ENCODE data around the gene GGCT. TPM values are rescaled to one million over a fixed set of nuclear protein-coding genes. Genes with fewer than 3 reads are reported as not detected.

Gene GGCT
- total and polyA plus RNA-seq, 12 donors = 18.6 to 67.8 (median 41.3) TPM

DNA sequence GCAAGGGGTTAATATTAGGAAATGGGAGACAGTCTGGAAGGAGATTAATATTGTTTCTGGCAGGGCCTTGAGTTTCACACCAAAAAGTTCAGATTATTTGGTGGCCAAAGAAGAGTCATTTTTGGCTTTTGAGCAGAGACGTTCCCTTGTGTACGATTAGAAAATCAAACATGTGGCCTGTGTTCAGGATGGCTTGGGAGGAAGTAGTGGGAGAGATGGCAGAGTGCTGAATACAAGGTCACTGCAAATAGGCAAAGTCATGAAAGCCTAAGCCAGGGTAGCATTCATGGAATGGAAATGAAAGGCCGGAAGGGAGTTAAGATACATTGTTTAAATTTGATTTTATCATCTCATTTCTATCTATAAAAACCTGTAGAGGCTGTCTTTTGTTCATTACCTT is 9.5 kb upstream of the GGCT start:
- intact Hi-C loops (cut with DNase I) = loop anchor here in 1 of 2 donors (10.0 kb wide), 1 partner anchor 51 kb away; no protein-coding TSS in a partner anchor
- H3K36me3 ChIP-seq (replicated peaks in 1 of 2) = no peaks in the 10 kb centered on the region
- 52 to 75% (median 67%) methylated on average over 3 of the region's 3 CpGs for WGBS, 4 donors
- no peak for DNase-seq
- H3K27ac ChIP-seq = no peak overlapping the region
- TF ChIP-seq, protein P1, sequence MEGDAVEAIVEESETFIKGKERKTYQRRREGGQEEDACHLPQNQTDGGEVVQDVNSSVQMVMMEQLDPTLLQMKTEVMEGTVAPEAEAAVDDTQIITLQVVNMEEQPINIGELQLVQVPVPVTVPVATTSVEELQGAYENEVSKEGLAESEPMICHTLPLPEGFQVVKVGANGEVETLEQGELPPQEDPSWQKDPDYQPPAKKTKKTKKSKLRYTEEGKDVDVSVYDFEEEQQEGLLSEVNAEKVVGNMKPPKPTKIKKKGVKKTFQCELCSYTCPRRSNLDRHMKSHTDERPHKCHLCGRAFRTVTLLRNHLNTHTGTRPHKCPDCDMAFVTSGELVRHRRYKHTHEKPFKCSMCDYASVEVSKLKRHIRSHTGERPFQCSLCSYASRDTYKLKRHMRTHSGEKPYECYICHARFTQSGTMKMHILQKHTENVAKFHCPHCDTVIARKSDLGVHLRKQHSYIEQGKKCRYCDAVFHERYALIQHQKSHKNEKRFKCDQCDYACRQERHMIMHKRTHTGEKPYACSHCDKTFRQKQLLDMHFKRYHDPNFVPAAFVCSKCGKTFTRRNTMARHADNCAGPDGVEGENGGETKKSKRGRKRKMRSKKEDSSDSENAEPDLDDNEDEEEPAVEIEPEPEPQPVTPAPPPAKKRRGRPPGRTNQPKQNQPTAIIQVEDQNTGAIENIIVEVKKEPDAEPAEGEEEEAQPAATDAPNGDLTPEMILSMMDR (IDR thresholded peaks at IDR 0.05) = no peak
- TF ChIP-seq POLR2A (IDR thresholded peaks at IDR 0.05) = no peak
- H3K4me3 ChIP-seq = no peak overlapping the region
- no peaks in the 10 kb centered on the region for H3K9me3 ChIP-seq (replicated peaks in 1 of 3)
- peaks cover 0 to 26% of the 10 kb centered on the region in 2 donors for H3K4me1 ChIP-seq (replicated peaks in 1 of 2)
- H3K27me3 ChIP-seq = no peaks in the 10 kb centered on the region

DNA sequence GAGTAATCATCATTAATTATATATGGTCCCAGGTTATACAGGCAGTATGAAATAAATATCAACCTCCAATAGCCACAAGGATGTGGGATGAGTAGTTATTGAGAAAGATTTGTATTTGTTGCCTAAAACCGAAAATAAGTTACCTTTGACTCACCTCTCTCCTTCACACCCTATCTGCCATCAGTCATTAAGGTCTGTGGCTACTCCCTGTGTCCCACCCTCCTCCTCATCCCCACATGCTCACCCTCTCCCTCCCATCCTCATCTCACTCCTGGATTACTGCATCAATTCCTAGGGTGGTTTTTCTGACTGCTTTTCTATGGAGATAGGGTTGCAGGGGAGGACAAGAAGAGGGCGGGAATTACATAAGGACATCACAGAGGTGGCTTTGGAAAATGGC is 9.1 kb upstream of the GGCT start:
- Histone ChIP-seq H3K4me1 (replicated peaks in 1 of 2) (peaks cover 0 to 26% of the 10 kb centered on the region in 2 donors), H3K36me3 (replicated peaks in 1 of 2) (no peaks in the 10 kb centered on the region), H3K27me3 (no peaks in the 10 kb centered on the region), H3K27ac (no peak overlapping the region), H3K9me3 (replicated peaks in 1 of 3) (no peaks in the 10 kb centered on the region), H3K4me3 (no peak overlapping the region)
- intact Hi-C loops (cut with DNase I) = loop anchor here in 1 of 2 donors (10.0 kb wide), 1 partner anchor 51 kb away; no protein-coding TSS in a partner anchor
- TF ChIP-seq POLR2A (IDR thresholded peaks at IDR 0.05) = no peak
- TF ChIP-seq, protein P1 (IDR thresholded peaks at IDR 0.05) = no peak
- DNase-seq = no peak
- 75 to 97% (median 88%) methylated on average over 2 of the region's 2 CpGs for WGBS, 4 donors

DNA sequence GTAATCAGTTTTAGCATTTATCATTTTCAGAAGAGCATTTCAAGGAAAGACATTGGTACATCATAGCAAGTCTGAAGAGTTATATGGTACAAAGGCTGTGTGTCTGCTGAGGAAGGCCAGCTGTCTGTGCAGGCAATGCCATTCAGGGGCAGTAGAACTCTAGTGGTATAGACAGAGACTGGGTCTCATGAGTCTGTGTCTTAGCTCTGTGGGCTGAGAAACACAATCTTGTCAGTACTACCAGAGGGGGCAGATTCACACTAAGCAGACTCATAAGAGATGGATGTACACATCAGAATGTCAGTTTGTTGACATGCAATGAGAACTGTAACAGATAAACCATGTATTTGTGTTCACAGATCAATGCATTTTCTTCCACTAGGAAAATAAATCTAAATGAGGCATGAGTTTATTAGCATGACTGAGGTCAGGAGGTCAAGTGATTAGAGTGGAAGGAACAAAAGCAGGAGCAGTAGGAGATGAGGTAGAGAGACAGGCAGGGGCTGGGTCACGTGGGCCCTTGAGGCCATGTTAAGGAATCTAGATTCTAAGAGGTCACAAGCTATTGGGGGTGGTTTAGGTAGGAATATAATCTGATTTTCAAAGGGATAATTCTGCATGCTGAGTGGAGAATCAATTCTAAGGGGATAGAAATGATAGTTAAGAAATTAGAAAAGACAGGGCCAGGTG is 7.5 kb upstream of the GGCT start:
- DNase-seq = no peak
- intact Hi-C loops (cut with DNase I) = loop anchor here in 1 of 2 donors (10.0 kb wide), 1 partner anchor 53 kb away; no protein-coding TSS in a partner anchor
- Histone ChIP-seq H3K36me3 (replicated peaks in 1 of 2) (no peaks in the 10 kb centered on the region), H3K4me1 (replicated peaks in 1 of 2) (peaks cover 0 to 26% of the 10 kb centered on the region in 2 donors), H3K9me3 (replicated peaks in 1 of 3) (no peaks in the 10 kb centered on the region), H3K27ac (no peak overlapping the region), H3K4me3 (no peak overlapping the region), H3K27me3 (no peaks in the 10 kb centered on the region)
- TF ChIP-seq, protein P1 (IDR thresholded peaks at IDR 0.05) = no peak
- no peak for TF ChIP-seq POLR2A (IDR thresholded peaks at IDR 0.05)
- 88 to 95% (median 92%) methylated on average over 1 of the region's 1 CpG for WGBS, 4 donors

DNA sequence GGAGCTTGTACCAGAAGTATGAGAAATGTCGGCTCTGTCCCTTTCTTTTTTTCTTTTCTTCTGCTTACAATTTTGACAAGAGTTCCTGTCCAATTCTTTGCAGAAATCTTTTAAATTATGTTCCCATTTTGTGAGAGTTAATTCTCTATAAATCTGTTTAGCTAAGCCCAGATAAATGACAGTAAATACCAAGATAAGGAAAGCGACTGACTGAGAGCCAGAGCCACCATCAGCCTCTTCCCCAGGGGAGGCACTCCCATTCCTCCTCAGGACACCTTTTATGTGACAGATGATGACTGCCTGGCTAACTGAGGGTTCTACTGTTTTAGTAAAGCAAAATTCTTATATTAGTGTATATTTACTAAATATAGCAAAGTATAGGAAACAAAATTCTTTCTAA is 6.9 kb upstream of the GGCT start:
- Histone ChIP-seq H3K4me3 (no peak overlapping the region), H3K27ac (no peak overlapping the region), H3K4me1 (replicated peaks in 1 of 2) (peaks cover 0 to 26% of the 10 kb centered on the region in 2 donors), H3K36me3 (replicated peaks in 1 of 2) (no peaks in the 10 kb centered on the region), H3K27me3 (no peaks in the 10 kb centered on the region), H3K9me3 (replicated peaks in 1 of 3) (no peaks in the 10 kb centered on the region)
- TF ChIP-seq, protein P1 (IDR thresholded peaks at IDR 0.05) = no peak
- TF ChIP-seq POLR2A (IDR thresholded peaks at IDR 0.05) = no peak
- intact Hi-C loops (cut with DNase I) = loop anchor here in 1 of 2 donors (10.0 kb wide), 1 partner anchor 53 kb away; no protein-coding TSS in a partner anchor
- DNase-seq = no peak
- 40 to 58% (median 57%) methylated on average over 2 of the region's 2 CpGs for WGBS, 4 donors

All from adrenal gland (tissue), 12 donors.